Neuronal stem cell (in vitro differentiated cells): Measurements from ENCODE around the gene DCLK2.

Source experiments
- DNase-seq: peaks from one replicate; pipeline ENCODE4 v3.0.0-alpha.2; 2013; ENCODE audit warnings: low spot score
- H2AFZ ChIP-seq: one replicate; pipeline ENCODE4 v1.6.1; 2013; ENCODE audit warnings: mild to moderate bottlenecking, low read length, inconsistent platforms
- H2AK5ac ChIP-seq: 2 replicates; pipeline ENCODE4 v1.6.1; 2013; ENCODE audit warnings: low read depth, mild to moderate bottlenecking, inconsistent platforms, low read length, moderate library complexity, mixed read lengths
- H2BK120ac ChIP-seq: 2 replicates; pipeline ENCODE4 v1.6.1; 2013; ENCODE audit warnings: low read depth, mild to moderate bottlenecking, inconsistent platforms, low read length, moderate library complexity, mixed read lengths
- H2BK12ac ChIP-seq: one replicate; pipeline ENCODE4 v1.6.1; 2013; ENCODE audit warnings: low read length, inconsistent platforms
- H2BK15ac ChIP-seq: 2 replicates; pipeline ENCODE4 v1.6.1; 2013; ENCODE audit warnings: mild to moderate bottlenecking, low read length, inconsistent platforms, mixed read lengths
- H2BK5ac ChIP-seq: one replicate; pipeline ENCODE4 v1.6.1; 2013; ENCODE audit warnings: inconsistent platforms, mild to moderate bottlenecking, low read length, moderate library complexity
- H3K14ac ChIP-seq: one replicate; pipeline ENCODE4 v1.6.1; 2013; ENCODE audit warnings: low read length, inconsistent platforms
- H3K18ac ChIP-seq: 2 replicates; pipeline ENCODE4 v1.6.1; 2013; ENCODE audit warnings: low read length, inconsistent platforms
- H3K23ac ChIP-seq: 2 replicates; pipeline ENCODE4 v1.6.1; 2013; ENCODE audit warnings: low read depth, mild to moderate bottlenecking, mixed read lengths, low read length, inconsistent platforms; ENCODE audit not compliant: poor library complexity
- H3K27ac ChIP-seq: replicated peaks from 3 replicates; pipeline ENCODE4 v1.5.1; 2013; ENCODE audit warnings: low read length, inconsistent platforms
- H3K27me3 ChIP-seq, 3 experiments: 2 replicates each; pipeline ENCODE4 v1.6.1; 2013; ENCODE audit warnings: low read length in 3 of 3, mild to moderate bottlenecking in 2 of 3, inconsistent platforms in 1 of 3, low read depth in 1 of 3, mixed read lengths in 1 of 3, moderate library complexity in 1 of 3; ENCODE audit not compliant: control insufficient read depth in 3 of 3, insufficient read depth in 3 of 3
- H3K36me3 ChIP-seq, 2 donors: replicated peaks in 1 of 2; 2 replicates each; pipeline ENCODE4 v1.6.1; 2013; ENCODE audit warnings: low read length in 2 of 2; ENCODE audit not compliant: control insufficient read depth in 2 of 2, insufficient read depth in 2 of 2
- H3K4ac ChIP-seq: 2 replicates; pipeline ENCODE4 v1.6.1; 2013; ENCODE audit warnings: inconsistent platforms, mild to moderate bottlenecking, low read length, moderate library complexity
- H3K4me1 ChIP-seq, 2 donors: 1 replicate in 1 of 2; 2 replicates in 1 of 2; pipeline ENCODE4 v1.6.1; 2013; ENCODE audit warnings: low read length in 2 of 2, low read depth in 1 of 2; ENCODE audit not compliant: control insufficient read depth in 2 of 2, insufficient read depth in 1 of 2
- H3K4me2 ChIP-seq: one replicate; pipeline ENCODE4 v1.6.1; 2013; ENCODE audit warnings: mild to moderate bottlenecking, low read length, inconsistent platforms; ENCODE audit not compliant: insufficient read depth, poor library complexity, severe bottlenecking
- H3K4me3 ChIP-seq, 2 donors: 2 replicates each; pipeline ENCODE4 v1.5.1; 2013; ENCODE audit warnings: low read length in 2 of 2, mild to moderate bottlenecking in 2 of 2, inconsistent platforms in 1 of 2, moderate library complexity in 1 of 2
- H3K79me1 ChIP-seq: one replicate; pipeline ENCODE4 v1.6.1; 2013; ENCODE audit warnings: low read depth, mild to moderate bottlenecking, inconsistent platforms, low read length, moderate library complexity
- H3K9ac ChIP-seq: one replicate; pipeline ENCODE4 v1.6.1; 2013; ENCODE audit warnings: mild to moderate bottlenecking, low read depth, low read length, inconsistent platforms; ENCODE audit not compliant: poor library complexity
- H3K9me3 ChIP-seq, 2 donors: replicated peaks in 1 of 2; 2 replicates each; pipeline versions ENCODE3 to v1.6.1; 2013; ENCODE audit warnings: low read length in 2 of 2, mild to moderate bottlenecking in 2 of 2, inconsistent platforms in 1 of 2, low read depth in 1 of 2, mixed read lengths in 1 of 2, moderate library complexity in 1 of 2; ENCODE audit not compliant: control insufficient read depth in 2 of 2, insufficient read depth in 1 of 2
- H4K8ac ChIP-seq: one replicate; pipeline ENCODE4 v1.6.1; 2013; ENCODE audit warnings: low read depth, mild to moderate bottlenecking, inconsistent platforms, low read length, moderate library complexity
- H4K91ac ChIP-seq: one replicate; pipeline ENCODE4 v1.6.1; 2013; ENCODE audit warnings: low read length, low read depth, mild to moderate bottlenecking, inconsistent platforms; ENCODE audit not compliant: poor library complexity
- WGBS, 2 donors: extraction: QIAGEN DNeasy Blood & Tissue Kit; methylation state at CpG; one replicate each; pipeline ENCODE4 v1.1.7; 2013; ENCODE audit warnings: missing lambda C conversion rate in 2 of 2, mixed read lengths in 1 of 2; ENCODE audit not compliant: insufficient read length in 2 of 2, insufficient replicate concordance in 1 of 2; ENCODE audit errors: extremely low coverage in 2 of 2; 5-methylcytosine and 5-hydroxymethylcytosine counted together

DCLK2 gene

DNA sequence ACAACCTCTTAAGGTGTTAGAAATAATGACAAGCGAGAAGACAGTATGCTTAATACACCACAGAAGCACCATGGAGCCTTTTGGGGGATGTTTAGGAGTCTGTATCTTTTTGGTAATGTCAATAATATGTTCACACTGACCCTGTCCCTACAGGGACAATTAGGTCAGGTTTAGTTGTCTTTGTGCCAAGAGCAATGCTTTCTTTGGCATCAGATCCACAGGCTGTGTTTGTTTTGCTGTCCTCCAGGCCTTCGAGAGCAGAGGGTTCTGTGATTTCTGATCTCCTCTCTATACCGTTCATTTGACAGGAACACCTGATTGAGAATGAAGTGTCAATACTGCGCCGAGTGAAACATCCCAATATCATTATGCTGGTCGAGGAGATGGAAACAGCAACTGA lies 153.8 kb downstream of the DCLK2 start:
- Histone ChIP-seq H2BK120ac (no peak overlapping the region), H3K4me3 (no peak overlapping the region), H2BK15ac (no peak overlapping the region), H3K14ac (no peak overlapping the region), H3K9me3 (no peaks in the 10 kb centered on the region), H3K27me3 (no peaks in the 10 kb centered on the region), H3K4ac (no peak overlapping the region), H3K9ac (no peak overlapping the region), H3K23ac (no peak overlapping the region), H3K27ac (no peak overlapping the region), H4K91ac (no peak overlapping the region), H3K4me1 (peaks cover 5 to 9% of the 10 kb centered on the region in 2 donors), H3K18ac (no peak overlapping the region), H4K8ac (no peak overlapping the region), H2AFZ (no peak overlapping the region), H2BK12ac (no peak overlapping the region), H2AK5ac (no peak overlapping the region), H3K79me1 (no peaks in the 10 kb centered on the region), H2BK5ac (no peak overlapping the region), H3K4me2 (no peak overlapping the region), H3K36me3 (peaks cover 3 to 68% of the 10 kb centered on the region in 2 donors)
- no CpG with 5 or more reads among the region's 6 CpGs for WGBS, 2 donors
- no peak for DNase-seq

GRCh38 chr4:150234246-150234645 lies 156.0 kb downstream of the DCLK2 start:
- Histone ChIP-seq H3K4ac (no peak overlapping the region), H3K4me1 (peaks cover 5 to 9% of the 10 kb centered on the region in 2 donors), H3K18ac (no peak overlapping the region), H4K8ac (no peak overlapping the region), H3K36me3 (peaks cover 3 to 70% of the 10 kb centered on the region in 2 donors), H2BK15ac (no peak overlapping the region), H2BK12ac (no peak overlapping the region), H2BK120ac (no peak overlapping the region), H3K4me3 (no peak overlapping the region), H3K14ac (no peak overlapping the region), H3K23ac (no peak overlapping the region), H3K9me3 (no peaks in the 10 kb centered on the region), H3K27me3 (no peaks in the 10 kb centered on the region), H2BK5ac (no peak overlapping the region), H2AFZ (no peak overlapping the region), H3K27ac (no peak overlapping the region), H2AK5ac (no peak overlapping the region), H4K91ac (no peak overlapping the region), H3K79me1 (no peaks in the 10 kb centered on the region), H3K9ac (no peak overlapping the region), H3K4me2 (no peak overlapping the region)
- no peak for DNase-seq
- WGBS, 2 donors: no CpG with 5 or more reads among the region's 5 CpGs

- Histone ChIP-seq H3K14ac (no peak overlapping the region), H2AK5ac (no peak overlapping the region), H3K4me3 (no peak overlapping the region), H3K4me2 (no peak overlapping the region), H4K91ac (no peak overlapping the region), H2BK12ac (no peak overlapping the region), H4K8ac (no peak overlapping the region), H3K9ac (no peak overlapping the region), H2AFZ (no peak overlapping the region), H3K27ac (no peak overlapping the region), H3K4ac (no peak overlapping the region), H2BK5ac (no peak overlapping the region), H3K79me1 (no peaks in the 10 kb centered on the region), H3K27me3 (no peaks in the 10 kb centered on the region), H2BK15ac (no peak overlapping the region), H3K9me3 (no peaks in the 10 kb centered on the region), H3K4me1 (peaks cover 5 to 9% of the 10 kb centered on the region in 2 donors), H3K36me3 (peaks cover 2 to 78% of the 10 kb centered on the region in 2 donors), H2BK120ac (no peak overlapping the region), H3K18ac (no peak overlapping the region), H3K23ac (no peak overlapping the region)
- WGBS, 2 donors: no CpG with 5 or more reads among the region's 5 CpGs
- no peak for DNase-seq
These were observed 157.1 kb downstream of the DCLK2 start for GRCh38 chr4:150235317-150235716.

DNA sequence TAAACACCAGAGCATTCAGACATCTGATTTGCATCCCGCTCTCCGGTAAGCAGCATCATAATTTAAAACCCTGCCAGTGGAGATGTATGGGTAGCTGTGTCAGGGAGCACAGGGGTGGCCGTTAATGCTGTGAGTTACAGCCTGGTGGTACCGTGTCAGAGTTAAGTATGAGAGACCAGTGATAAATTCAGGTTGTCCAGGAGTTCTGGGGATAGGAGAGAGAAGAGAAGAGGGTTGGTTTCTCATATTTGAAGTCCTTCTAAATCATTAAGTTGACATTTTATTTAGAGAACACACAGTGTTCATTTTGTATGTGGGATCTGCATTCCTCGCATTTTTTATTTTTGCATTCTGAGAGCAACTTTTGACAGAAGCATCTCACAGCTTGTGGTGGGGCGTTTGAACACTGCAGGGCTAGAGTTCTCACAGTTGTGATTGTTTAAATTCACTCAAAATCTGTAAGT lies 157.6 kb downstream of the DCLK2 start:
- Histone ChIP-seq H3K23ac (no peak overlapping the region), H2BK15ac (no peak overlapping the region), H3K27ac (no peak overlapping the region), H2BK5ac (no peak overlapping the region), H2BK120ac (no peak overlapping the region), H3K4ac (no peak overlapping the region), H3K9me3 (no peaks in the 10 kb centered on the region), H3K79me1 (no peaks in the 10 kb centered on the region), H3K4me1 (peaks cover 5 to 7% of the 10 kb centered on the region in 2 donors), H4K8ac (no peak overlapping the region), H3K18ac (no peak overlapping the region), H2BK12ac (no peak overlapping the region), H2AFZ (no peak overlapping the region), H3K9ac (no peak overlapping the region), H2AK5ac (no peak overlapping the region), H3K27me3 (no peaks in the 10 kb centered on the region), H3K36me3 (peaks cover 2 to 79% of the 10 kb centered on the region in 2 donors), H3K14ac (no peak overlapping the region), H4K91ac (no peak overlapping the region), H3K4me2 (no peak overlapping the region), H3K4me3 (no peak overlapping the region)
- WGBS, 2 donors: no CpG with 5 or more reads among the region's 6 CpGs
- no peak for DNase-seq
